NOMO-1 treated with DMSO at 0.1 percent for 48 hours (cell line): ENCODE measurements around the gene KCNIP3.

Experiments
- DNase-seq: peaks from one replicate; lab custom pipeline; 2025; ENCODE audit not compliant: unreplicated experiment; lab: John Stamatoyannopoulos, UW

The KCNIP3 gene

GRCh38 chr2:95327861-95328260, 30.7 kb downstream of the KCNIP3 start:
- no peak for DNase-seq

- DNase-seq = no peak
Measured at GRCh38 chr2:95328358-95329125, 31.4 kb downstream of the KCNIP3 start.

GRCh38 chr2:95329401-95329800, 32.3 kb downstream of the KCNIP3 start:
- no peak for DNase-seq

GRCh38 chr2:95329891-95330793, 33.0 kb downstream of the KCNIP3 start:
- DNase-seq = no peak

GRCh38 chr2:95330794-95331338, 33.7 kb downstream of the KCNIP3 start:
- no peak for DNase-seq

GRCh38 chr2:95331606-95332005, 34.5 kb downstream of the KCNIP3 start:
- DNase-seq = no peak

- no peak for DNase-seq
Measured at GRCh38 chr2:95332036-95332435, 34.9 kb downstream of the KCNIP3 start.

- no peak for DNase-seq
Measured at GRCh38 chr2:95333056-95333455, 35.9 kb downstream of the KCNIP3 start.

- DNase-seq = no peak
Measured at GRCh38 chr2:95333888-95334338, 36.8 kb downstream of the KCNIP3 start.

GRCh38 chr2:95334916-95335641, 37.9 kb downstream of the KCNIP3 start:
- no peak for DNase-seq

GRCh38 chr2:95336406-95336805, 39.3 kb downstream of the KCNIP3 start:
- DNase-seq = no peak

- no peak for DNase-seq
Measured at GRCh38 chr2:95337829-95338228, 40.7 kb downstream of the KCNIP3 start.

GRCh38 chr2:95342556-95343320, 45.6 kb downstream of the KCNIP3 start:
- no peak for DNase-seq

- no peak for DNase-seq
Measured at GRCh38 chr2:95343429-95344214, 46.5 kb downstream of the KCNIP3 start.

GRCh38 chr2:95344215-95344583, 47.1 kb downstream of the KCNIP3 start:
- no peak for DNase-seq

- DNase-seq = no peak
Measured at GRCh38 chr2:95344656-95345055, 47.5 kb downstream of the KCNIP3 start.

- DNase-seq = no peak
Measured at GRCh38 chr2:95345081-95345562, 48.0 kb downstream of the KCNIP3 start.

GRCh38 chr2:95345563-95346230, 48.5 kb downstream of the KCNIP3 start:
- DNase-seq = peak; percentile 42

GRCh38 chr2:95346231-95346737, 49.1 kb downstream of the KCNIP3 start:
- DNase-seq = no peak
